RWPE1 (cell line): Measurements from ENCODE around the gene PLCD3.
A peak's percentile ranks its signal among the peaks of the same experiment; 100 is the strongest.

Source experiments
- CTCF ChIA-PET: fragments of 350-600 bp; sonication (Branson Sonifier 250); formaldehyde crosslinking; extraction: SDS; loops from one replicate; lab custom pipeline; 2021; lab: Yijun Ruan, JAX
- POLR2A ChIA-PET: fragments of 400-600 bp; formaldehyde crosslinking; extraction: SDS; loops from one replicate; lab custom pipeline; 2020; ENCODE audit warnings: antibody characterized with exemption; ENCODE audit not compliant: low non-redundant PET; lab: Yijun Ruan, JAX
- DNase-seq: peaks from one replicate; pipeline ENCODE4 v3.0.0; 2012; ENCODE audit warnings: low spot score
- H3K27ac ChIP-seq: fragments of 450-650 bp; 2 replicates; pipeline ENCODE4 v1.5.1; 2017
- TF ChIP-seq, protein P1 (sequence below): fragments of 450-650 bp; conservative IDR thresholded peaks from 2 replicates; pipeline ENCODE4 v1.5.1; 2017; ENCODE audit warnings: low read depth, mild to moderate bottlenecking

PLCD3 gene

GRCh38 chr17:45098081-45098868 is 34.0 kb downstream of the PLCD3 start:
- TF ChIP-seq, protein P1, sequence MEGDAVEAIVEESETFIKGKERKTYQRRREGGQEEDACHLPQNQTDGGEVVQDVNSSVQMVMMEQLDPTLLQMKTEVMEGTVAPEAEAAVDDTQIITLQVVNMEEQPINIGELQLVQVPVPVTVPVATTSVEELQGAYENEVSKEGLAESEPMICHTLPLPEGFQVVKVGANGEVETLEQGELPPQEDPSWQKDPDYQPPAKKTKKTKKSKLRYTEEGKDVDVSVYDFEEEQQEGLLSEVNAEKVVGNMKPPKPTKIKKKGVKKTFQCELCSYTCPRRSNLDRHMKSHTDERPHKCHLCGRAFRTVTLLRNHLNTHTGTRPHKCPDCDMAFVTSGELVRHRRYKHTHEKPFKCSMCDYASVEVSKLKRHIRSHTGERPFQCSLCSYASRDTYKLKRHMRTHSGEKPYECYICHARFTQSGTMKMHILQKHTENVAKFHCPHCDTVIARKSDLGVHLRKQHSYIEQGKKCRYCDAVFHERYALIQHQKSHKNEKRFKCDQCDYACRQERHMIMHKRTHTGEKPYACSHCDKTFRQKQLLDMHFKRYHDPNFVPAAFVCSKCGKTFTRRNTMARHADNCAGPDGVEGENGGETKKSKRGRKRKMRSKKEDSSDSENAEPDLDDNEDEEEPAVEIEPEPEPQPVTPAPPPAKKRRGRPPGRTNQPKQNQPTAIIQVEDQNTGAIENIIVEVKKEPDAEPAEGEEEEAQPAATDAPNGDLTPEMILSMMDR, result no peak
- H3K27ac ChIP-seq, result peak overlapping the region; percentile 95
- CTCF ChIA-PET, result interaction anchor here (0.6 to 2.6 kb wide), 24 partner anchors 9 to 188 kb away, joined by 3 to 29 read pairs (median 4); partner anchors contain the start of genes ACBD4 and NMT1
- POLR2A ChIA-PET, result no interaction called here
- DNase-seq, result no peak

DNA sequence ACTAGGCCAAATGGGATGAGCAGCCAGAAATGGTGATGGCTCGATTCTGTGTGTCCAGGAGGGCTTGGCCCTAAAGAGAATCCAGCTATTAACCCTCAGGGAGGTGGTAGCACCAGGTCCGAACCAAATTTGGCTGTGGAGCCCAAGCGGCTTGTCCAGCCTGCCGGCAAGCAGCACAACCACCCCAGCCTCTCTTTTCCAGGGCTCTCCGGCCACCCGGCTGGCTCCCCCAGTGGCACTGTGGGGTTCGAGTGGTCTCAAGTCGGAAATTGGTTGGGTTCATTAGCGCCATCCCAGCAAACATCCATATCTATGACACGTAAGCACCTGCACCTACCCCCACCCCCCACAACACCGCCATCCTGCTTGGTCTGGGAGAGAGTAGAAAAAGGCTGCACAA is 35.4 kb downstream of the PLCD3 start:
- CTCF ChIA-PET, result interaction anchor here (0.6 kb wide), 2 partner anchors 27 to 104 kb away, joined by 3 read pairs; no protein-coding TSS in a partner anchor
- H3K27ac ChIP-seq, result peak overlapping the region; percentile 95
- TF ChIP-seq, protein P1, result no peak
- no peak for DNase-seq
- POLR2A ChIA-PET, result no interaction called here

GRCh38 chr17:45096141-45096540 is 36.2 kb downstream of the PLCD3 start:
- no peak for DNase-seq
- CTCF ChIA-PET, result interaction anchor here (0.6 to 0.9 kb wide), 3 partner anchors 37 to 397 kb away, joined by 3 read pairs; no protein-coding TSS in a partner anchor
- H3K27ac ChIP-seq, result no peak overlapping the region
- POLR2A ChIA-PET, result no interaction called here
- TF ChIP-seq, protein P1, result peak; percentile 54

DNA sequence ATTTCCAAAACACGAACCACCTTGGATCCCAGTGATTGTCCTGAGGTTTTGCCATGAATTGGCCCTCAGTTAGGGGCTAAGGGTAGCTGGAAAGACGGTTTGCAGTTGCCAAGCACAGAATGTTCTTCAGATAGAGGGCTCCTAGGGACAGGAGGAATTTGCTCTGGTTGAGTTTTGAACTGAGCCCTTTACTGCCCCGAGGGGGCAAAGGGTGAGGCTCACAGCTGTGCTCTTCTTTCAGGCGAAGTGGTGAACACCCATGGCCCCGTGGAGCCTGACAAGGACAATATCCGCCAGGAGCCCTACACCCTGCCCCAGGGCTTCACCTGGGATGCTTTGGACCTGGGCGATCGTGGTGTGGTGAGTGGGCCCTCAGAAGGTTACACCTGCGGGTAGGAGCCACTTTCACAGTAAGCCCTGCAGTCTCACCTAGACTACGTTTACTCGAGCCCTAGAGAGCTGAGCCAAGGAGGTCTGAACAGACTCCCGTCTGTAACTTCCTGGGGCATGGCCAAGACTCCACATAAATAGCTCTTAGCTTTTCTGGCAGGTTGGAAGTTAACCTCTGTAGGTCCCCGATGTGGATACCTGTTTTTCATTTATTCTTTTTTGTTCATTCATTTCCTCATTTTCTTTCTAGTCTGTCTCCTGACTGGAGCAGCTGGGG is 38.7 kb downstream of the PLCD3 start:
- peak overlapping the region; percentile 95 for H3K27ac ChIP-seq
- no peak for DNase-seq
- CTCF ChIA-PET, result interaction anchor here (0.6 kb wide), 1 partner anchor 71 kb away, joined by 4 read pairs; no protein-coding TSS in a partner anchor
- TF ChIP-seq, protein P1, result no peak
- POLR2A ChIA-PET, result no interaction called here

DNA sequence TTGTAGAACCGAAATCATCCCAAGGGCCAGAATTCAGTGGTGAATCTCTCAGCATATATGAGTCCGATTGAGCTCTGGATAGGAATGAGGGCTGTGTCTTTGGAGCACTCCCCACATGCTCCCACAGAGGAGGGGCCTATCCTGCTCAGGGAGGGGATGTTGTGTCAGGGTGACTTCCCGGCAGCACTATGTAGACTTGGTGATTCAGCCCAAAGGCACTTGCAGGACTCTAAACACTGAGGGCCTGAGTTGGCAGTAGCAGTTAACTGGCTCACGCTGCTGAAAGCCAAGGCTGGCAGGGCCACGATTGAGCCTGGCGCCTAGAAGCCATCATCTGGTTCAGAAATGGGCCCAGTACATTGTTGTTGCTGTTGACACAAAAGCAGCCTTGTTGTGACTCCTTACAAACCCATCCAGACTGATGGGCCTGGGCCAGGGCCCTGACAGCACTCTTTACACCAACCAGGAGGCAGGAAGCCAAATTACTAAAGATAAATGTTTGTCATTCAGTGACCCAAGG is 39.3 kb downstream of the PLCD3 start:
- peak; percentile 97 for DNase-seq
- peak overlapping the region; percentile 95 for H3K27ac ChIP-seq
- TF ChIP-seq, protein P1, result no peak
- CTCF ChIA-PET, result no interaction called here
- POLR2A ChIA-PET, result no interaction called here

GRCh38 chr17:45091778-45092425 is 40.4 kb downstream of the PLCD3 start:
- ChIA-PET POLR2A (no interaction called here), CTCF (interaction anchor here (0.6 kb wide), 1 partner anchor 11 kb away, joined by 5 read pairs; no protein-coding TSS in a partner anchor)
- DNase-seq, result no peak
- TF ChIP-seq, protein P1, result no peak
- H3K27ac ChIP-seq, result peak overlapping the region; percentile 95
